Fibroblast of mammary gland (primary cell): ENCODE data around the gene ALDH1L1.
A peak's percentile ranks its signal among the peaks of the same experiment; 100 is the strongest.

Source experiments
- DNase-seq: peaks from one replicate; pipeline ENCODE4 v3.0.0-alpha.2; 2010; ENCODE audit warnings: low read depth
- H3K4me3 ChIP-seq: 2 replicates; pipeline ENCODE4 v1.5.1; 2011; ENCODE audit warnings: low read depth, mild to moderate bottlenecking, low read length, moderate library complexity; ENCODE audit not compliant: control insufficient read depth
- TF ChIP-seq, protein P1 (sequence below): conservative IDR thresholded peaks from 2 replicates; pipeline ENCODE4 v1.5.1; 2011; ENCODE audit warnings: low read depth, low read length, inconsistent platforms; ENCODE audit not compliant: control insufficient read depth, insufficient read depth

The ALDH1L1 gene

DNA sequence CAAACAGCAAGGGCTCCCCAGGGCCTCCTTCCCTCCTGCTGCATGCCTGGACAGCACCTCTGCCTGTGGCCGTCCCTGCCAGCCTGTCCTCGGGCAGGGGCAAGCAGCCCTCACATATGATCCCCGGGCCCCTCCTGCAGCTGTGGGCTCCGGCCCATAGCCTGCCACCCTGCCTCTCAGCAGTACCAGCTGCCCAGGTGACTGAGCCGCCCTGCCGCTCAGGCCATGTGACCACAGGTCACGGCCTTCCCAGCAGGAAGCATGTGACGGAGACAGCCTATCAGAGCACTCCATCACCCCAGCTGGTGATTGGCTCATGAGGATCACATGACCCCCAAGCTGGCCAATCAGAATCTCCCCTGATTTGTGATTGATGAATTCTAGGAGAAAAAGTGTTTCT is 23.9 kb downstream of the ALDH1L1 start:
- H3K4me3 ChIP-seq = no peak overlapping the region
- peak; percentile 2 for DNase-seq
- TF ChIP-seq, protein P1, sequence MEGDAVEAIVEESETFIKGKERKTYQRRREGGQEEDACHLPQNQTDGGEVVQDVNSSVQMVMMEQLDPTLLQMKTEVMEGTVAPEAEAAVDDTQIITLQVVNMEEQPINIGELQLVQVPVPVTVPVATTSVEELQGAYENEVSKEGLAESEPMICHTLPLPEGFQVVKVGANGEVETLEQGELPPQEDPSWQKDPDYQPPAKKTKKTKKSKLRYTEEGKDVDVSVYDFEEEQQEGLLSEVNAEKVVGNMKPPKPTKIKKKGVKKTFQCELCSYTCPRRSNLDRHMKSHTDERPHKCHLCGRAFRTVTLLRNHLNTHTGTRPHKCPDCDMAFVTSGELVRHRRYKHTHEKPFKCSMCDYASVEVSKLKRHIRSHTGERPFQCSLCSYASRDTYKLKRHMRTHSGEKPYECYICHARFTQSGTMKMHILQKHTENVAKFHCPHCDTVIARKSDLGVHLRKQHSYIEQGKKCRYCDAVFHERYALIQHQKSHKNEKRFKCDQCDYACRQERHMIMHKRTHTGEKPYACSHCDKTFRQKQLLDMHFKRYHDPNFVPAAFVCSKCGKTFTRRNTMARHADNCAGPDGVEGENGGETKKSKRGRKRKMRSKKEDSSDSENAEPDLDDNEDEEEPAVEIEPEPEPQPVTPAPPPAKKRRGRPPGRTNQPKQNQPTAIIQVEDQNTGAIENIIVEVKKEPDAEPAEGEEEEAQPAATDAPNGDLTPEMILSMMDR = no peak

GRCh38 chr3:126155819-126156218 is 24.6 kb downstream of the ALDH1L1 start:
- H3K4me3 ChIP-seq = no peak overlapping the region
- TF ChIP-seq, protein P1 = no peak
- DNase-seq = no peak

- TF ChIP-seq, protein P1 = no peak
- no peak for DNase-seq
- H3K4me3 ChIP-seq = no peak overlapping the region
These were observed 25.1 kb downstream of the ALDH1L1 start for GRCh38 chr3:126155280-126155640.

DNA sequence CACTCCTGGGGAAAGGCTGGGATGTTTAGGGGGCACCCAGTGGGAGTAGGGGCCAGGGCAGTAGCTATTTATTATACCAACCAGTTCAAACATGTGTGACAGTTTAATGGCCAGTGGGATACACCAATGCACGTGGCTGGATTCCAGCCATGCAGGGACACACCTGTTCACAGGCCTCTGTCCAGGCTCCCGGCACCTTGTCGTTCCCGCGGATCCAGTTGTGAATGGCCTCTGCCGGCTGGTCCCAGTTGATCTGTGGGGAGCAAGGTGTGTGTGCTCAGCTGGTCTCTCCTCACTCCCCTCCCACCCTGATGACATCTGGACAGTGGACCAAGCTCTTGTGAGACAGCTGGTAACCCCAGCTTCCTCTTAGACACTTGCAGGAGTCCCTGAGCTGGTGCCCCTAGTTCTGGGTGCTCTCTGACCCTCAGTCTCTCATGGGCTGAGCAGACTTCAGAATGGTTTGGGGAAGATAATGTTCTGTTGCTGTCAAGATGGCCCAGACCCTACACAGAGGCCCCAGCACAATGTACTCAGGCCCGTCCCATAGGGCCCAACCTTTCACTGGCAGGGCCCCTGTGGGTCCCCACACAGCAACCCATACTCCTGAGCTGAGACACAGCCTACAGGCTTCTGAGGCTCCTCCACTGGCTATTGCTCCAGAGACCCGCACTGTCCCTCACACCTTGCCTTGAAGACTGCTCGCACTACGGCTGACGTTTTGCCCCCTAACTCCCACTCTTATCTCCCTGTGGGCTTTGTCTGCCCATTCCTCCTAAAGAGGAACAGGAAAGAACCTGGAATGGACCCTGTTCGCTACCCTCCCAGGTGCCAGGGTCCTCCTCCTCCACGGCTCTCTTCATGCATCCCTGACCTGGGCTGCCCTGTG is 25.8 kb downstream of the ALDH1L1 start:
- TF ChIP-seq, protein P1 = no peak
- H3K4me3 ChIP-seq = no peak overlapping the region
- no peak for DNase-seq

DNA sequence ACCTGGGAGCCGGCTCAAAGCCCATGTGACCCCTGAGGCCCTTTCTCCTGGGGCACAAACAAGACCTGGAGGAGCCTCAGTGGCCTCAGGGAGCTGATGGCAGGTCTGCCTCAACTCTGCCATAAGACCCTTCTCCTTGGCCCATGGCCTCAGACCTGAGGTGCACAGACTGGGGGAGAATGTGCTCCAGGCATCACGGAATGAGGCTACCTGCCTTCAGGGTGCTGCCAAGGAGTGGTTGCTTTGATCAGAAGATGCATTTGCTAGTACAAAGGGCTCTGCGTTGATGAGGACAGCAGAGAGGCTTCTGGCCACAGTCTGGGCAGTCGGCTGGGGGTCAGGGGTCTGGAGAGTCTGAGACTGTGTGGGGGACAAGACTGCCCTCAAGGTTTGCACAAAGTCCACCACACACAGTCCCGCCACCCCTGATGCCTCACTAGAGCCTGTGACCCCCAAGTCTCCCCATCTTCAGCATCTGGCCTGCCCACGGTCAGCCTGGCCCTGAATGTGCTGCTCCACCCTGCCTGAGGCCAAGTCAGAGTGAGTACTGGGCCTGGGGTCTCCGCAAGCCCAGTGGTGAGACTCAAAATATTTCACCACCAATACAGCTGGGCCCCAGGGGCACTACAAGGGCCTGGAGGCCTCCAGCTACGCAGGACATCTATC is 26.6 kb downstream of the ALDH1L1 start:
- no peak overlapping the region for H3K4me3 ChIP-seq
- DNase-seq = no peak
- TF ChIP-seq, protein P1 = no peak

DNA sequence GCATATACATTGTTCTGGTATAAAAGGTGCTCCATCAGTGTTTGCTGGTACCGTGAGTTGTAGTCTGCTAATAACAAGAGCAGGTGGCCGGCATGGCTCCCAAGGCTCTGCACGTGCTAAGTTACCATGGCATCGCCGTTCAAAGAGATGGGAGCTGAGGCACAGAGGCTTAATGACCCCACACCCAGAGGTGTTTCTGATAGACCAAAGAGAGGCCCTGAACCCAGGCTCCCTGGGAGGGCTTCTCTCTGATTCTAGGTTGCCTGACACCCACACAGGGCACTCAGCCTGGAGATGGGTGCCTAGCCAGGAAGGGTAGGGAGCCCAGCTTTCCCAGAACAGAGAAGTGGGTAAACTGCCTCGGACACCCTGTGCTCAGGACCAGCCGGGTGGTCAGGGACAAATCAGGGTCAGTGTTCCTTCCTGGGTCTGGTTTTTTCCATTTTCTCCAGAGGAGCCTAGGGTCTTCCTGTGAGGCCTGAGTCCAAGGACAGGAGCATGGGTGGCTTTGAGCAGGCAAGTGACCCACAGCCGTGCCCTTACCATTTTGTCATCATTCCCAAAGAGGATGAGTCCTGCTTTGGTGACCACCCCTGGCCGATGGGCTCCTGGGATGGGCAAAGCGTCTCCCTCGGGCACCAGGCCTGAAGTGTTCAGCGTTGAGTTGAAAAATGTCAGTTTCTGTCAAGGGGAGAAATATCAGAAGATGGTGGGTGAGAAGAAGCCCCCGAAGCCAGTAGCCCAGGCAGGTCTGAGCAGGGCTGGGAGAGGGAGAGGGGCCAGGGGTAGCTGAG is 27.3 kb downstream of the ALDH1L1 start:
- DNase-seq = no peak
- TF ChIP-seq, protein P1 = no peak
- no peak overlapping the region for H3K4me3 ChIP-seq
